Measurements from ENCODE around the gene EXOC4. TPM values are rescaled to one million over a fixed set of nuclear protein-coding genes. Genes with fewer than 3 reads are reported as not detected.

EXOC4 gene
- total and polyA plus RNA-seq, 2 of the 8 experiments (the other 6 are each of a cell fraction or from before 2014, with no cell fraction given), result 27.0 to 67.3 TPM

DNA sequence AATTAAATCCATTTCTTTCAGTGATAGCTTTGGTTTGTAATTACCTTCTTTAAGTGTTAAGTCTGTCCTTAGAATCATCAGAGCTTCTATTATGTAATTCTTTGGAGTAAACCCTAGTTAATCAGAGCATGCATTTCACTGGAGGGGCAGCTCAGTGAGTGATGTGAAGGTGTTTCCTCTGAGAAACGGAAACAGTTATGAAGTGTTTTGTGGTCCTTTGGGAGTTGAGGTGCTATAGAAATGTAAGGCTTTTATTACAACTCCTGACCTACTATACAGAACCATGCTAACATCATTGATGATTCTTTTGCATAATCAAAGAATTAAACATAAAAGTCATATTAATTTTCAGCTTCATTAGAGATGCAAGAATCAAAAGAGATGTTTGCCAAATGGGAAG lies 141.5 kb downstream of the EXOC4 start (continued):
- TF ChIP-seq TAF7 (optimal IDR thresholded peaks at IDR 0.05; ENCODE audit: borderline replicate concordance, low read depth, low read length) (no peak), SIRT6 (IDR thresholded peaks at IDR 0.05; ENCODE audit: low read length) (no peak)
